AG10803 (cell line): ENCODE results near the gene SUSD3.

Experiments used
- DNase-seq: peaks from one replicate; pipeline ENCODE4 v3.0.0; 2010; ENCODE audit warnings: low read depth
- H3K4me3 ChIP-seq: 2 replicates; pipeline ENCODE4 v1.5.1; 2011; ENCODE audit warnings: mild to moderate bottlenecking, low read length, control low read depth
- TF ChIP-seq, protein P1 (sequence below): conservative IDR thresholded peaks from 2 replicates; pipeline ENCODE4 v1.5.1; 2011; ENCODE audit warnings: mild to moderate bottlenecking, low read length, control low read depth, inconsistent platforms

The SUSD3 gene

GRCh38 chr9:93043122-93043521 is 15.4 kb upstream of the SUSD3 start:
- TF ChIP-seq, protein P1, sequence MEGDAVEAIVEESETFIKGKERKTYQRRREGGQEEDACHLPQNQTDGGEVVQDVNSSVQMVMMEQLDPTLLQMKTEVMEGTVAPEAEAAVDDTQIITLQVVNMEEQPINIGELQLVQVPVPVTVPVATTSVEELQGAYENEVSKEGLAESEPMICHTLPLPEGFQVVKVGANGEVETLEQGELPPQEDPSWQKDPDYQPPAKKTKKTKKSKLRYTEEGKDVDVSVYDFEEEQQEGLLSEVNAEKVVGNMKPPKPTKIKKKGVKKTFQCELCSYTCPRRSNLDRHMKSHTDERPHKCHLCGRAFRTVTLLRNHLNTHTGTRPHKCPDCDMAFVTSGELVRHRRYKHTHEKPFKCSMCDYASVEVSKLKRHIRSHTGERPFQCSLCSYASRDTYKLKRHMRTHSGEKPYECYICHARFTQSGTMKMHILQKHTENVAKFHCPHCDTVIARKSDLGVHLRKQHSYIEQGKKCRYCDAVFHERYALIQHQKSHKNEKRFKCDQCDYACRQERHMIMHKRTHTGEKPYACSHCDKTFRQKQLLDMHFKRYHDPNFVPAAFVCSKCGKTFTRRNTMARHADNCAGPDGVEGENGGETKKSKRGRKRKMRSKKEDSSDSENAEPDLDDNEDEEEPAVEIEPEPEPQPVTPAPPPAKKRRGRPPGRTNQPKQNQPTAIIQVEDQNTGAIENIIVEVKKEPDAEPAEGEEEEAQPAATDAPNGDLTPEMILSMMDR = no peak

DNA sequence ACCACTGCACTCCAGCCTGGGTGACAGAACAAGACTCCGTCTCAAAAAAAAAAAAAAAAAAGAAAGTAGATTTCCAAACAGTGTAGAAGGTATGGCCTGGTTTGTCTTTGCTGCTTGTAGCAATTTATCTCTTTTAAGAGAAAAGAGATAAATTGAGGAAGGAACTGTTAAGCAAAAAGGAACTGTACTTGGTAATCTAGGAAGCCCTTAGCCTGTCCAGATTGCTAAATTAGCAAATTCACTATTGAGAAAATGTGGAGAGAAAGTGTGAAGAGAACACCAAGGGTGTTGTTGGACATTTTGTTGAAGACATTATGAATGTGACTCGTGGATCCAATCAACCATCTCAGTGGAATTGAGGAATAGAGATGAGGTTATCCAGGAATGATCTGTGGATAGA is 13.0 kb upstream of the SUSD3 start:
- H3K4me3 ChIP-seq = no peak overlapping the region
- TF ChIP-seq, protein P1 = no peak
- no peak for DNase-seq

More at GRCh38 chr9:93043122-93043521, 15.4 kb upstream of the SUSD3 start:
- no peak overlapping the region for H3K4me3 ChIP-seq
- DNase-seq = no peak

DNA sequence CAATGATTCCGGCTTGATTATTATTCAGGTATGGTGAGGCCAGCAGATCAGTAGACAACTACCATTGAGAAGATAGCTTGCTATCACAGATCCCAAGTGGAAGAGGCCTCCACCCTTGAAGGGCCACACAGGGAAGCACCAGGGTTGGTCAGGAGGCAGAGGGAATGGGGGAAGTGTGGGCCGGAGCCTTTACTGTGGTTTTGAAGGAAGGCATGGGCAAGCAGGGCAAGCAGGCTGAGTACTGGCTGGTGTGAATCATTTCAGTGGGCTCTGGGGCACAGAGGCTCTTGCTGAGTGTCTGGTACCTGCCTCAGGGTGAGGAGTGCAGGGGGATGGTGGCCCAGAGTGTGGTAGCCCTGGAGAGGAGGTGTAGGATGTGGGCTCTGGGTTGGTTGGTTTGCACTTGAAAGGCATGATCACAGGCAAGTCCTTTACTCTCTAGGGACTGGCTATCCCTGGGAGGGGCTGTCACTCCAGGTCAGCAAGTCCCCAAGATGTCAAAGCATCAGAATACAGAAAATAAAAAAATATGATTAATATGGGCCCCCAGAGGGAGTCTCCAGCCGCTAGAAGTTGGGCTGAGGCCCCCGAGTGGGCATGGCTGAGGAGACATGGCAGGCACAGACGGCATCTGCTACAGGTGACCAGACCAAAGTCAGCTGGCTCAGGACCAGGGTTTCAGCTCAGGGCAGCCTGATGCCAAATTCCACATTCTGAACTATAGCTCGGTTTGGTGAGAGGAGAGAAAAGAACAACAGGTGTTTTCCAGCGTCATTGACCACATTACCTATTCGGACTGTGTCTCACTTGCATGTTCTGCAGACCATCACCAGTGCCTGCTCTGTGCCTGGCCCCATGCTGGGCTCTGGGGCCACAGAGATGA is 9.7 kb upstream of the SUSD3 start:
- H3K4me3 ChIP-seq = no peak overlapping the region
- no peak for DNase-seq
- TF ChIP-seq, protein P1 = no peak

DNA sequence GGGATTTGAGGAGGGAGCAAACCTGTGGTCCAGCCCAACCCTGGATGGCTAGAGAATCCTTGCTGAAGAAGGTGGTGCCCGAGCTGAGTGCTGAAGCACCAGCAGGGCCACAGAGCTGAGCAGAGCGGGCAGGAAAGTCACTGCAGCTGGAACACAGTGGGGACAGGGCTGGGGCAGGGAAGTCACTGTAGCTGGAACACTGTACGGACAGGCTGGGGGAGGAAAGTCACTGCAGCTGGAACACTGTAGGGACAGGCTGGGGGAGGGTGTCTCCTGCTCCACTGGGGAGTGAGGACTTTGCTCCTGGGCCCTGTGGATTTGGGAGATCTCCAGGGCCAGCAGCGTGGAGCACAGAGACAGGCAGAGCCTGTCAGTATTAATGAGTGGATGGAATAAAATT is 9.0 kb upstream of the SUSD3 start:
- DNase-seq = no peak
- H3K4me3 ChIP-seq = no peak overlapping the region
- TF ChIP-seq, protein P1 = no peak

DNA sequence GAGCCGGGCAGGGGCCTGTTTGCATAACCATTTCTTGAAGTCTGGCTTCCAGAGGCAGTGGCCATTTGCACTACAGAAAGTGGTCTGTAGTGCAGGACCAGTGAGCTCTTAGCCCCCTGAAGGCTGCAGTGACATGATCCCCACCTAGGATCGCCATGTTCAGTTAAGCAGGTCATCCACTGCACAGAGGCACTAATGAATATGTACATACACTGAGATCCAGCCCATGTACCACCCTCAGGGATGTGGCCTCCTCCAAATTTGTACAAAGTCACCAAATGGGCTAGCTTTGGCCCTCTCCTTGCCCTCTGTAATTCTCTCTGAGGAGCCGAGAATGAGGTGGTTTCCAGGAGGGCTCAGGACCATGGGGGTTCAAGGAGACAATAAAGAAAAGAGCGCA is 8.3 kb upstream of the SUSD3 start:
- H3K4me3 ChIP-seq = no peak overlapping the region
- no peak for DNase-seq
- TF ChIP-seq, protein P1 = no peak

- TF ChIP-seq, protein P1 = no peak
- DNase-seq = peak; percentile 74
- no peak overlapping the region for H3K4me3 ChIP-seq
Measured at GRCh38 chr9:93051680-93052089, 6.8 kb upstream of the SUSD3 start.
